Tibial artery (tissue), 4 donors: ENCODE measurements around the gene ARL17A.
"Not testable (repeated sequence)": the region's sequence is repeated elsewhere in the genome, so short reads cannot be mapped to it uniquely, and the experiment has no call there.

Experiments used
- DNase-seq, 2 donors: peaks; one replicate each; pipeline ENCODE4 v3.0.0-alpha.2; 2019
- H3K27ac ChIP-seq, 2 donors: fragments of 200-600 bp; sonication (generic) in 1 of 2; 1 replicate in 1 of 2; 2 replicates in 1 of 2; pipeline ENCODE4 v1.5.1; 2018 to 2019; ENCODE audit warnings: mild to moderate bottlenecking in 1 of 2
- H3K27me3 ChIP-seq, 2 donors: fragments of 200-600 bp; sonication (generic) in 1 of 2; one replicate each; pipeline versions ENCODE4 v1.5.1 to v1.6.0; 2016 to 2019
- H3K36me3 ChIP-seq, 3 donors: fragments of 200-600 bp; sonication (generic) in 2 of 3; one replicate each; pipeline ENCODE4 v1.5.1; 2016 to 2019; ENCODE audit warnings: mild to moderate bottlenecking in 2 of 3
- H3K4me1 ChIP-seq, 4 donors: fragments of 200-600 bp; sonication (generic) in 2 of 4; 1 replicate in 3 of 4; 2 replicates in 1 of 4; pipeline ENCODE4 v1.5.1; 2016 to 2019
- H3K4me3 ChIP-seq, 2 donors: fragments of 200-600 bp; sonication (generic) in 1 of 2; 1 replicate in 1 of 2; 2 replicates in 1 of 2; pipeline ENCODE4 v1.5.1; 2018 to 2019; ENCODE audit warnings: mild to moderate bottlenecking in 2 of 2
- H3K9me3 ChIP-seq, 3 donors: fragments of 200-600 bp; sonication (generic) in 1 of 3; one replicate each; pipeline ENCODE4 v1.5.1; 2016 to 2019
- intact Hi-C: fragments of 100-400 bp; cut with DNase I; formaldehyde crosslinking; loops from one replicate; pipeline ENCODE4 v1.15.0; 2023; ENCODE audit warnings: low total_unique reads

Gene ARL17A

DNA sequence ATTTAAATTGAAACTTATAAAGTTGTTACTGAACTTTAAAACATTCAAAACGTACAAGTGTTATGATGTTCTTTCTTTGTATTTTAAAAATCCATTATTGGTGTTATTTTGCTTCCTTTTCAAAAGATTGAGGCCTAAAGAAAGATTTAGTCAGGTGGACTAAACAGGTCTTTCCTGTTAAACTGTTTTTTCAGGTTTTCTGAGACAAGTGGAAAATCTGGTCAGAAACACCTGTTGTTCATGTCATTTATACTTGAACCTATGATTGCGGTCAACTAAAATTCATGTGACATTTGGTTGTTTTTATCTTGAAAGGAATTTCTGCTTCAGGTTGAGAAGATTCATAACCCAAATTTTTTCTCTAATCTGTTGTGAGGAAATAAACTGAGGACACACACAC is 98.2 kb downstream of the ARL17A start:
- H3K27ac ChIP-seq, H3K9me3 ChIP-seq, intact Hi-C loops, H3K4me3 ChIP-seq, H3K36me3 ChIP-seq, DNase-seq, H3K4me1 ChIP-seq, H3K27me3 ChIP-seq: not testable (repeated sequence)

DNA sequence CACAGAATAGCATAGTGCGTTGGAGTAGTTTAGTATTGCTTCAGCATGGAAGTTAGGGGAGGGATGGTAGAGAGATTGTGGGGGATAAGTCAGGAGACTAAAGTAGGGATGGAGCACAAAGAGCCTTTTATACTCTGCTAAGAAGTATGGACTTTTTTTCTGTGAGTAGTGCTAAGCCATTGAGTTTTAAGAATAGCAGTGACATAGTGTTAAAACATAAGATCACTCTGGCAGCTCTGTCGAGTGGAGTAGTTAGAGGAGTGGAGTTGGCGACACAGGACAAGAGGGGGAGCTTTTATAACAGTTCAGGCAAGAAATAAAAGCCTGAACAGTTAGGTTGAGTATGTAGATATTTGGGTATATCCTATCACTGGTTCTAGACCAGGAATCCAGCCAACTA is 100.7 kb downstream of the ARL17A start:
- H3K27me3 ChIP-seq, H3K4me1 ChIP-seq, H3K9me3 ChIP-seq, DNase-seq, H3K4me3 ChIP-seq, intact Hi-C loops, H3K27ac ChIP-seq, H3K36me3 ChIP-seq: not testable (repeated sequence)

DNA sequence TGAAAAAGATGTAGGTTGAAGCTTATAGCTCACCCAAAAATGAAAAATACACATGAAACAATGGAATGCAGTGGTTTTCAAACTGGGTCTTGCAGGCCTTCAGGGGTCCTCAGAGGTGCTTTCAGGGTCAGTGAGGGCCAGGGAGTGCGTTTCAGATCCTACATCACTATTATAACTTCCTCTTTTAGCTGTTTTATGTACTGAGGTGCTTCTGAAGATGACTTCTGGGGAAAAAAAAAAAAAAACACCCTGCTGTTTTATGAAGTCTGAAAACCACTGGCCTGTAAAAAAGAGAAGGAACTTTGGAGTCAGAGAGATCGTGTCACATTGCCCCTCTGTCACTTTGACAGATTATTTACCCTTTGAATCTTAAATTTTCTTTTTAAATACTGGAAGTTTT is 103.9 kb downstream of the ARL17A start:
- H3K27ac ChIP-seq, H3K4me3 ChIP-seq, H3K4me1 ChIP-seq, H3K9me3 ChIP-seq, H3K27me3 ChIP-seq, DNase-seq, H3K36me3 ChIP-seq, intact Hi-C loops: not testable (repeated sequence)

DNA sequence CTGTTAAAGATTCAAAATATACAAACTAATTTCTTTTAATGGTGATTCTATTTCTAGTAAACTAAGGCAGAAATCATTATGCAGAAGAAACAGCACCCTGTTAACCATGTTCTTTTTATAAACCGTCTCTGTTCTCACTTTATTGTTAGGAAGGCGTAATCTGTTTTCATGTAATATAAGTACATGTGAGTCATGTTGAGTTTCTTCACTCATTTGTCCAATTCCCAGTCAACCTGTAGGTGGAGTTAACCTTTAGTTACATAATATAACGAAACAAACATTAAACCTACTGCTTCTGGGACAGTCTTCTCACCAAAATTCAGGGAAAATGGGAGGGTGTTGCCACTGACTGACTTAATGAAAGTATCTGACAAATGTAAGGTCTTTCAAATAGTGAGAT is 105.0 kb downstream of the ARL17A start:
- H3K4me3 ChIP-seq, H3K27me3 ChIP-seq, H3K36me3 ChIP-seq, H3K27ac ChIP-seq, intact Hi-C loops, DNase-seq, H3K9me3 ChIP-seq, H3K4me1 ChIP-seq: not testable (repeated sequence)

DNA sequence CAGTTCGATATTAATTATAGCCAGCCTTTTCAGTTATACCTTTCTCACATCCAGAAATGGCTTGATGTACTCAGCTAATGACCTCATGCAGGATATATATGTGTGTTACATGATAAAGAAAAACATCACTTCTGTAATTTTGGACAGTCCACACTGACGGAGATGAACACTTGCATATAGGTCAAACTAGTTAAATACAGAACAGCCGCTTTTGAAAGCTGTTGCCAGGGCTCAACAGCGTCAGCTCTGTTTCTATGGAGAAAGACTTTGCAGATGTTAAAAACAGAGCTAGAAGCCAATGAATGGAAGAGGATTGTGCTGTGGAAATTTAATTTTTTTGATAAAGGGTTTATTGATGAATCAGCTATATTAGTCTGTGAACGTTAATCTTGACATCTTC is 111.9 kb downstream of the ARL17A start:
- H3K4me1 ChIP-seq, DNase-seq, H3K4me3 ChIP-seq, H3K36me3 ChIP-seq, H3K9me3 ChIP-seq, H3K27ac ChIP-seq, intact Hi-C loops, H3K27me3 ChIP-seq: not testable (repeated sequence)
